Globus pallidus (tissue), 1 donor: ENCODE measurements around the gene NPW.

ENCODE experiments used
- DNase-seq: peaks from one replicate; pipeline ENCODE4 v3.0.0-alpha.2; 2015; ENCODE audit warnings: low spot score

NPW gene

DNA sequence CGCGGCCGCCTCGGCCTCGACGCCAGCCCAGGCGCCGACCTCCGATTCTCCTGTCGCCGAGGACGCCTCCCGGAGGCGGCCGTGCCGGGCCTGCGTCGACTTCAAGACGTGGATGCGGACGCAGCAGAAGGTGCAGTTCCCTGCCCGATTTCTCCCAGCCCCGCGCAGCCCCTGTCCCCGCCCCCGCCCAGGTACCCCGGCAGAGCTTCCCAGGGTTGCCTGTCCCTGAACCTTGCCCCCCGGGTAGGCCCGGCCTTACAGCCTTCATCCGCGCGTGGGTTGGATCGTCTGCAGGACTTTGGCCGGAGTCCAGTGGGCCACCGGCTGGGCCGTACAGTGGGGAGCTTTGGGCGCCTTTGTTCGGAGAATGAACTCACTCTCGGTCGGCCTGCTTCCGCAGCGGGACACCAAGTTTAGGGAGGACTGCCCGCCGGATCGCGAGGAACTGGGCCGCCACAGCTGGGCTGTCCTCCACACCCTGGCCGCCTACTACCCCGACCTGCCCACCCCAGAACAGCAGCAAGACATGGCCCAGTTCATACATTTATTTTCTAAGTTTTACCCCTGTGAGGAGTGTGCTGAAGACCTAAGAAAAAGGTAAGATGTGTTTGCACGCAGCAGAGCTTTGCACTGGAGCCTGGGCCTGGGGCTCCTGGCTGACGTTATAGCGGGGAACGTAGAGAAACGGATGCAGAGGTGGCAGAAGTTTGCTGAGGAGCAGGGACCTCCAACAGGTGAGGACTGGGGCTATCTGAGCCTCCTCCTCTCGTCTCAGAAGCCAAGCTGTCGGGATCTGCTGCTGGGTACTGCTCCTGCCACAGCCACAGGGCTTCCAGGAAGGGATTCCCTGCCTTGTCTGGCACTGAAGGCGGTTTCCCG lies 35.0 kb upstream of the NPW start:
- no peak for DNase-seq

DNA sequence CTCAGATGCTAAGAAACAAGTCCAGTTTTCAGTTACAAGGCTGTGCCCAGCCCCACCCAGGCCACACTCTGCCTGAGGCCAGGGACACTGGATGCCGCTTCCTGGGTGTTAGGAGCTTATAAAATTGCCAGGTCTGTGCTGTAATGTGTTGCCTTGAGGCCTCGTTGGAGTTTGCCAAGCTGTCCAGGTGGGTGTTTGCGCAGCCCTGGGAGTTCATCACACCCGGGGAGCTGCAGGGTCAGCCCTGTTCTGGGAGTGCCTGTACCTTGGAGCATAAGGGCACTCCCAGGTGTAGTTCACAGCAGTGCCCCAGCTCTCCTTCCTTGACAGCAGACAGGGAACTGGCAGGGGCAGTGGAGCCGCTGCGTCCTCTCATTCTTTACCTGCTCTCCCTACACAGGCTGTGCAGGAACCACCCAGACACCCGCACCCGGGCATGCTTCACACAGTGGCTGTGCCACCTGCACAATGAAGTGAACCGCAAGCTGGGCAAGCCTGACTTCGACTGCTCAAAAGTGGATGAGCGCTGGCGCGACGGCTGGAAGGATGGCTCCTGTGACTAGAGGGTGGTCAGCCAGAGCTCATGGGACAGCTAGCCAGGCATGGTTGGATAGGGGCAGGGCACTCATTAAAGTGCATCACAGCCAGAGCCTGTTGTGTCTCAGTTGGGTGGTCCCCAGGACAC lies 34.0 kb upstream of the NPW start:
- no peak for DNase-seq

DNA sequence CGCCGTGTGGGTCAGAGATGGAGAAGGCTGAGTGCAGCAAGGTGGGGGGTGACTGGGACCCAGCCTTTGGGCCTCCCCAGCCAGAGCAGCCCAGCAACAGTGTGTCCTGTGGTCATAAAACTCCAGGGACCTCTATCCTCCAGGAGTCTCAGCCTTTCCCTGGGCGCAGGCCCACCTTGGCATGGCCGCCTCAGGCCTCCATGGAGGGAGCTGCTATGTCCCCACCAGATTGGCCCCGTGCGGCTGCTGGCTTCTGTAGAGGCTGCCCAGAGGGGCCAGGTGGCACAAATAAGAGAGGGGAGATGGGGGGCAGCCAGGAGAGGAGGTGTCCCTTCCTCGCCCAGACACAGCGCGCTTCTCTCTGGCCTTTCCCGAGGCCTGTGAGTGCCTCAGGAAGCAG lies 32.4 kb upstream of the NPW start:
- no peak for DNase-seq

DNA sequence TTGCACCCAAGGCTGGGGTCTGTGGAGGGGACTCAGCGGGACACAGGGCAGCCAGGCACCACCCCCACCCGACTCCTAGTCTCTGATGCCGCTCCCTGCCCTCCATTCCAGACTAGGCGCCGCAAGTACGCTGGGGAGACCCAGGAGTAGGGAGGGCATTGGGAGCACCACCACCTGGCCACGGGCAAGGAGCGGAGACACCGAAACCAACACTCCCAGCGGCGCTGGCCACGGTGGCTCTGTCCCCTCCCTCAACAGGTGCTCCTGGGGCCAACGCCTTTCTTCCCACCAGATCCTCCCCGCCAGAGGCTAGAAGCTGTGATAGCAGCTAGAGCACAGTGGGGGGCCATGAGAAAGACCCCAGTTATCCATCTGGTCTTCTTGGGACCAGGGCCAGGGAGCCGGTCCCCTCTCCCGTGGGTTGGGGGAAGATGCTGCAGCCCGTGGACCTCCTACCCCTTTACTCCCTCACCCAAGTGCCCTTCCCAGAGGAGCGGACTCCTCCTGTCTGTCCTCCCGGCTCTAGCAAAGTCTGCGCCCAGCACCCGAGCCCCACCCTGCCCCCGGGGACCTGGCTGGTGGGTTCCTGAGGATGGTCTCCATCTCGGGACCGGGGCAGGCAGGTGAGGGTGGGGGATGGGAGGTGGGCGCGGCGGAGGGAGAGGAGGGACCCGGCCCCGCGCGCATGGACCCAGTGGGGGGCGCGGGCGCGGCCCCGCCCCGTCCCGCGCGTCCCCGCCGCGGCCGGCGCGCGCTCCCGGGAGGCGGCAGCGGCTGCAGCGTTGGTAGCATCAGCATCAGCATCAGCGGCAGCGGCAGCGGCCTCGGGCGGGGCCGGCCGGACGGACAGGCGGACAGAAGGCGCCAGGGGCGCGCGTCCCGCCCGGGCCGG lies 30.1 kb upstream of the NPW start, which contains the start of gene SYNGR3:
TSS of gene SYNGR3 (plus strand) at position 762 of the 892 bp plus-strand sequence. CDS start 133 bp downstream, outside the sequence.
- DNase-seq, result no peak

DNA sequence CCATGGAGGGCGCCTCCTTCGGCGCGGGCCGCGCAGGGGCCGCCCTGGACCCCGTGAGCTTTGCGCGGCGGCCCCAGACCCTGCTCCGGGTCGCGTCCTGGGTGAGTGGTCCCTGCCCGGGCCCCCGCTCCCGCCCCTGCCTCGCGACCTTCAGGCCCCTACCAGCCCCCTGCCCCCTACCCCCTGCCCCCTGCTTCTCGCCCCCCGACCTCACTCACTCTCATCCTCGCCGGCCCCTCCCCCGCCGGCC lies 29.6 kb upstream of the NPW start:
- no peak for DNase-seq

DNA sequence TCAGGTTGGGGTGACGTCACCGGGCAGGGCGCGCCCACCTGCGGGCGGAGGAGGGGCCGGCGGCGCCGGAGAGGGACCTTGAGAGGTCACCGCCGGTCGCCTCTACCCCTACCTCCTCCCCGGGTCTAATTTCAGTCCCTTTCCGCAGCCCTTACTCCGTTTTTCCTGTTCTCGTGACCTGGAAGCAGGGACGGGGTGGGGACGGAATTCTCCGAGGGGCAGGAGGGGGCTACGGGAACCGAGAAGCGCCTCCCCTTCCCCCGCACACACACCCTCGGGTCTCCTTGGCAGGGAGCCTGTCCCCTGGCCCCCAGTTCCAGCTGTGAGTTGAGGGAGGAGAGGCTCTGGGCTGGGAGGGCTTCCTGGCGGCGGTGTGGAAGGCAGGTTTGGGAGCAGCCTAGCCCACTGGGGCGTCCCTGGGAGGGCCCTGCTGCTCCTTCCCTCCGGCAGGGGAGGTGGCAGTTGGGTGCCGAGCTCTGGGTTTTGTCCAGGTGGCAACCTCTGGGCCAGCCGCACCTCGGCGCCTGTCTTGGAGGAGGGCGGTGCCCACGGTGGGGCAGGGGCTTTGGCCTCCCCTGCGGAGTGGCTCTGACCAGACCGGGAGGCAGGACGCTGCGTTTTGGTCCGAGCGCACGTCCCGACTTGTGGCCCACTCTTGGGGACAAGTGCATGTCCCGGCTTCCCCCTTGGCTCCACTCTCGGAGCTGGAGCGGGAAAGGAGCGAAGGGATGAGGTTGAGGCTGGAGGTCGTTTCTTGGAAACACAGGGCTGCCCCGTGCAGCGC lies 29.0 kb upstream of the NPW start:
- DNase-seq, result no peak

DNA sequence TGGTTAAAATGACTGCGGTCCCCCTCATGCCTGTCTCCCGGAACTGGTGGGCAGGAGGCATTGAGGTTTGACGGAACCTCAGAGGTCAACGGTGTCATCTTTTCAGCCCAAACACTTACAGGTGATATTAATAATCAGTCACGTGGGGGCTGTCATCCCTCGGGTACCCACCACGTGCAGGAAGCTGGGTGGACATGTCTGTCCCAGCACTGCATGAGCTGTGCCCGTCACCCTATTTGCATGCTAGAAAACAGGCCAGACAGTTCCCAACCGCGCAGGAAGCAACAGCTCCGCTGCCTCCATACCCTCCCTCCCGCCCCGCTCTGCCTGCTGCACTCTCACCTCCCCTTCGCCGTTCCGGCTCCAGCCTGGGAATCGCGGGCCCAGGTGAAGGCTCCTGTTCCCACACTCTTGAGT lies 28.4 kb upstream of the NPW start:
- no peak for DNase-seq

DNA sequence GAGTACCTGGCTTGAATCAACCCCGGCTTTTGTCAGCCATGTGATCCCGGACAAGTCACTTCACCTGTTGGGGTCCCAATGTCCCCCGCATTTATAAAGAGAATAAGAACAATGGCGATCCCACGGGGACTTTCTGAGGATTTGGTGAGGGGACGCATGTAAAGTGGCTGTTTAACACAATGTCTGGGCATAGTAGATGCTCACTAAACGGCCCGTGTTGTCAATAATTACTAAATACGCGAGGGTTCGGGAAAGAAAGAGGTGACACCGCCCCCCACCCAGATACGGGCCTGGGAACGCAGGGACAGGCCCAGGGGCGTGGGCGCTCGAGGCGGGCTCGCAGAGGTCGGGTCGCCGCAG lies 28.0 kb upstream of the NPW start:
- DNase-seq, result no peak

DNA sequence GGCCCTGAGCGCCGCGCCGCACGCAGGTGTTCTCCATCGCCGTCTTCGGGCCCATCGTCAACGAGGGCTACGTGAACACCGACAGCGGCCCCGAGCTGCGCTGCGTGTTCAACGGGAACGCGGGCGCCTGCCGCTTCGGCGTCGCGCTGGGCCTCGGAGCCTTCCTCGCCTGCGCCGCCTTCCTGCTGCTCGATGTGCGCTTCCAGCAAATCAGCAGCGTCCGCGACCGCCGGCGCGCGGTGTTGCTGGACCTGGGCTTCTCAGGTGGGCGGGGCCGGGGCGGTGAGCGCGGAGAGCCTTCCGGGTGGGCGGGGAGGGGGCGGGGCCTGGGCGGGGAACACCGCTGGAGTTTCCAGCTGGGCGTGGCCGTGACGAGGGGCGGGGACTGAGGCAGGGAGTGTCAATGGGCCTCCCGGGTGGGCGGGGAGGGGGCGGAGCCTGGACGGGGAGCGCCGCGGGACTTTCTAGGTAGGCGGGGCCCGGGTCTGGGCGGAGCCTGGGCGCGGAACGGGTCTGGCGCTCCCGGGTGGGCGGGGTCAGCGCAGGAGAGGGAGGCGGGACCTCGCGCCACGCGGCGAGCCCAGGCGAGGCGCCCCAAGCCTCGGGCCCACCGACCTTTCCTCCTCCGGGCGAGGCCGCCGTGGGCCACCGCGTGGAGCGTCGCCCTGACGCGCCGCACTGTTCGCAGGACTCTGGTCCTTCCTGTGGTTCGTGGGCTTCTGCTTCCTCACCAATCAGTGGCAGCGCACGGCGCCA lies 27.5 kb upstream of the NPW start:
- peak; percentile 78 for DNase-seq

DNA sequence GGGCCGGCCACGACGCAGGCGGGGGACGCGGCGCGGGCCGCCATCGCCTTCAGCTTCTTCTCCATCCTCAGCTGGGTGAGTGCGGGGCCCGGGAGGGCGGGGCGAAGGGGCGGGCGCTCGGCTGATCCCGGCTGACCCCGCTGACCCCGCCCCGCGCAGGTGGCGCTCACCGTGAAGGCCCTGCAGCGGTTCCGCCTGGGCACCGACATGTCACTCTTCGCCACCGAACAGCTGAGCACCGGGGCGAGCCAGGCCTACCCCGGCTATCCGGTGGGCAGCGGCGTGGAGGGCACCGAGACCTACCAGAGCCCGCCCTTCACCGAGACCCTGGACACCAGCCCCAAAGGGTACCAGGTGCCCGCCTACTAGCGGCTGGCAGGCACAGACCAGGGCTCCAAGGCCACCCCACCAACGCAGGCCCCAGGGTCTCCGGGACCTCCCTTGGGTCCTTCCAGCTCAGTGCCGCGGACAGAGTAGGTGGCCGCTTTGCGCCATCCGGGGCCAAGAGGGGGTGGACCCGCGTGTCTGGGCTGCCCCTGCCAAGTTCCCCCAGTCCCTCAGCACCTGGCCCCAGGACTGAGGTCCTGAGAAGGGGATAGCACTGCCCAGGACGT lies 26.8 kb upstream of the NPW start:
- no peak for DNase-seq

DNA sequence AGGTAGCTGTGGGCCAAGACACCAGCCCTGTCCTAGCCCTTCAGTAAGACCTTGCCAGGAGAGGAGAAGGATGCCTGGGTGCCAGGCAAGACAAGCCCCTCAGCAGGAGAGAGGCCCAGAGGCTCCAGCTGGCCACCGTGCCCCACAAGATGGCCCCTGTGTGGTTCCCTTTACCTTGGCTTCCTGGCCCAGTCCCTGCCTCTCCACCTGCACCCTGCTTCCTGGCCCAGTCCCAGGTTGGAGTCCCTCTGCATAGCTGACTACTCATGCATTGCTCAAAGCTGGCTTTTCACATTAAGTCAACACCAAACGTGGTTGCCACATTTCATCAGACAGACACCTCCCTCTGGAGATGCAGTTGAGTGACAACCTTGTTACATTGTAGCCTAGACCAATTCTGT lies 25.9 kb upstream of the NPW start:
- DNase-seq, result no peak

DNA sequence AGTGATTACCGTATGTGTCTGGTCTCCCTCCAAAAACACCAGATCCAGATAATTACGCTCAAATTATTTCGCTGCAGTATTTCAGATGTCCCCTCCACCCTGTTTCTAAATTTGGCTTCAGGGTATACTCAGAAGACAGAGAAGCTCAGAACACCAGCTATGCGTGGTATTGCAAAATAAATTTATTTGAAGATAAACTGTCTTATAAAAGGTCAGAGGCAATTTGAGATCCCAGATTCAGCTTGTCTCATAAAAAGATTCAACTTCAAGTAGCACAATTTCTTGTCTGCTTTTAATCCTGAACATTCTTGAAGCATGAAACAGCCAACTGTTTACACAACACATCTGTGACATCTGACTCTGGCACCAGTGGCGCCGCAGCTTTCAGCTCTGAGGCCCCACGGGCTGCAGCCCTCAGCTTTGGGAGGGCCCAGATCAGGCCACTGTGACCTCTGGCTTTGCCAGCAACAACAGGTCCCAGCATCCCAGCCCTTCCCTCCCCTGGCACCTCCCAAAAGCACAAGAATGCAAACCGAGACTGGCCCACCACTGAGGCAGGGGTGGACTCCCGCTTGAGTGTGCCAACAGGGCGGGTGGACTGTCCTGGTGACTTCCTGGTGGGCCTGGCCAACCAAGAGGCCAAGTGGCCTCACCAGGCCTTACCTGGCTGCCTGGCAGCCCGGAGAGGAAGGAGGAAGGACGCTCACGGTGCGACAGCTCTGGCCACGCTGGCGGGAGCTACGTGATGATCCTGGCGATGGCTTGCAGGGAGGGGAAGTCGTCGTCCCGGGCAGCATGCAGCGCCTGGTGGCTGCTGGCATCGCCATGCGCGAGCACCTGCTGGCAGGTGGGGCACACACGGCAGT lies 21.9 kb upstream of the NPW start:
- no peak for DNase-seq

DNA sequence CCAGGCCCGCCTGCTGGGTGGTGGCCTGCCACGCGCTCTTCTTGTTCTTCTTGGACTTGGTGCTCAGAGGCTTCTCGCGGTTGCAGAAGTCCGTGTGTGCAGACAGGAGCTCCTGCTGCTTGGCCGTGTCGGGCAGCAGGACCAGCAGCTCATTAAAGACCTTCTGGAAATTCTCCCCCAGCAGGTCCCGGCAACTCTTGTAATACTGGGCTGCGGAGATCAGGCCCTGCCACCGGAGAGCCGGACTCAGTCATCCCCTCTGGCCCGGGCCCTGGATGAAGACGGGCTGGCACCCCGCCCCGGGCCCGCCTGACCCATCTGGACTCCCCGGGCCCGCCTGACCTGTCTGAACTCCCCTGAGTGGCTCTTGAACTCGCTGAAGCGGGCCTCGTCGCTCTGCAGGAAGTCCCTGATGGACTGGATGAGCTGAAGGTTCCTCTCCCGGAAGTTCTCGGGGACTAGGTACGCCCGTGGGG lies 21.2 kb upstream of the NPW start:
- no peak for DNase-seq

DNA sequence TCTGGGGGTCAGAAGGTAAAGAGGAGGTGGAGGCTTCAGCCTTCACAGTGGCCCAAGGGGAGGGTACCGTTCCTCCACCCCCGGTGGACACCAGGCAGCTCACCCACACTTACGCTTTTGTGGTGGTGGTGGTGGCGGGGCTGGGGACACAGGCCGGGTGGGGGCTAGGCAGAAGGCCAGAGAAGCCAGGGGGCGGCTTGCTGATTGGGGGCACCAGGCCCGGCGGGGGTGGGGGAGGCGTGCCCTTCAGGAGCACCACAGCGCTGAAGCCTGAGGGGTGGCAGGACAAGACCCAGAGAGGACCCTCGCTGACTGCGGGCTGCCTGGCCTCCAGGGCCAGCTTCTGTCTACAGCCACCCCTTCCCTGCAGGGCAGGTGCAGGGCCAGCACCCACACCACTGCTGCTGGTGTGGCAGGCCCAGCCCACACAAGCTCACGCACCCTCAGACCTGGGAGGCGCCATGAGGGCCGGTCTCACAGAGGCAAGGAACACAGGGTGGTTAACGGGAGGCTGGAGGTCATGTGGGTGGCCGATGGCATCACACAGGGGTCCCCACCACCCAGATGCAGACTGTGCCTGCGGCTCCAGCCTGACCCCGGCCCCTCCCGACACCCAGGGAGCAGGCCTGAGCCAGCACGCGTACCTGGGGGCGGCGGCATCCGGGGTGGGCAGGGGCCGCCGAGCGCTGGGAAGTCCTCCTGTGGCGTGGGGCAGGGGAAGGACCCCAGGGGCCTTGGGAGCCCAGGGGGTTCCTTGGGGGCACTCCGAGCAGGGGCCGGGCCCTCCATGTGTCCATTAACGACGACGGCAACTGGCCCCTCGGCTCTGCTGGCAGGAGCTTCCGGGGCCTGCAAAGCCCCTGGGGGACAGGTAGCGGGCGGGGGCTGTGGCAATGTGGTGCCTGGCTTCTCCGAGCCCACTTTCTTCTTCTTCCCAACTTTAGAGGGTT lies 20.5 kb upstream of the NPW start:
- no peak for DNase-seq

DNA sequence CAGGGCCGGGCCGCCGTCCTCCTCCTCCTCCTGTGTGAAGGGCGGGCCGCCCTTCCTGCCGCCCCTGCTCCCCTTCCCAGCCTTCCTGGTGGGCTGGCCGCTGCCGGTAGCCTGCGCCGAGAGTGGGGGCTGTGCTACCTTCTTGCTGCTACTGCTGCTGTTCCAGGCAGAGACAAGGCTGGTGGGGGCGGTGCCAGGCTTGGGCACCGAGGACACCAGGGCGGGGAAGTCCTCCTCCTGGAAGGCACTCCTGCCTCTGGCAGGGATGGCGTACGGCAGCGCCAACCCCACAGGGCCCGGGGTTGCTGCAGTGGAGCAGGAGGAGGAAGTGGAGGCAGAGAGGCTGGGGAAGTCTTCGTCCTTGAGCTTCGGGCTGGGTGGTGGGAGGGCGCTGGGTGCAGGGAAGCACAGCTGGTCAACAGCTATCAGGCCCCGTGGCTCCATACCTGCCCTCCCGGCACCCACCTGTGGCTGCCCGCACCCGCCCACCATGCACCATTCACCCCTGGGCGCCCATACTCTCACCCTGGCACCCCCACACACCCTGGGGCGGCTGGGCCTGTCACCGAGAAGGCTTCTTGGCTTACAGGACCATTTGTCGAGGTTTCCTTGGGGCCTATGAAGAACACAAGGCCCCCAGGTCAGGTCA lies 19.6 kb upstream of the NPW start:
- no peak for DNase-seq

DNA sequence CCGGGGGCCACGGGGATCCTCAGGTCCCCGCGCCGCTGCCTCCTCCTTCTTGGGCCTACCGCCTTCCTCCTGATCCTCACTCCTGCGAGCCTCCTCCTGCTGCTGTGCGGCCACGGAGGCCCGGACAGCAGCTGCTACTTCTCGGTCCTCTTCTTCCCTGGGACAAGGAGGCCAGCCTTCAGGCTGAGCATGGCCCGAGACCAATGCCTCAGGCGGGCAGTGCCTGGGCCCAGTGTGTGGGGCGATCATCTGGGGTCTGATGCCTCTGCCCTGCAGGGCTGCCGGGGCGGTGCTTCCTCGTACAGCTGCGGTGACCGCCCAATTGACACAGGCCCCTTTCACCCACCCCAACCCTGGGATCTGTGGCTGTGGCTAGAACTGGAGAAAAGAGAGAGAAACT lies 18.6 kb upstream of the NPW start:
- DNase-seq, result no peak

DNA sequence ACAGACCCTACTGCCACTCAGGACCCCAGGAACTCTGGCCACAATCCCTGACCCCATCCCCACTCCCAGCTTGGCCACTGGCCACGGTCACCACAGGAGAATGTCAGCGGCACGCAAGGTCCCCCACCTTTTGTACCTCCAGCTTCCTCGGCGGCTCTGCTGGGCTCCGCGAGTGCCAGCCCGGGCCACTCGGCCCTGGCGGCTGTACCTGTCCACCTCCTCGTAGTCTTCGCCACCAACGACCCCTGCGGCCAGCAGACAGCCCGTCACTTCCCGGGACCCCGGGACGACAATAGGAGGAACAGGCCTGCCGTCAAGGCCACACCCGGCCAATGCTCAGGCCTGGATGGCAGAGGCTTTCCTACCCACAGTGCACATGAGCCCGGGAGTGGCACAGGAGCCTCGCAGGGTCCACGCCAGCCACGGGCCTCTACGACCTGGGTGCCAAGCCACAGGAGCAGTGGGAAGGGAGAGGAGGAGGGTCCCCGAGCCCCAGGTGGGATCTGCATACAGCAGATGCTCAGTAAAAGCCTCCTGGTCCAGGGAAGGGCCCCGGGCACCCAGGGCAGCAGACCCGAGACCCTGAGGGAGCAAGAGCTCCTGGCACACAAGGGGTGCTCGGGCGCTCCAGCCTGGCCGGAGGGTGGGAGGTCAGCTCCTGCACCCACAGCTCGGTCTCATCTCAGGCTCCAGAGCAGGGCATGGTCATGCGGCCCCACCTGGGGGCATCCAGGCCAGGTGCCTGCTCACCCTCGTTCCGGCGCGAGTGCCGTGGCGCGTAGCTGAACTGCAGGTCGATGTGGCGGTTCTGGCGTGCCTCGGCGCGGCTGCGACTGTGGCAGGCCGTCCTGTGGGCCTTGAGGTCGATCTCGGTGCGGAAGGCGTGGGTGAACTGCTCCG lies 17.9 kb upstream of the NPW start:
- no peak for DNase-seq
